Measurements from ENCODE around the gene RPS27L. TPM values are rescaled to one million over a fixed set of nuclear protein-coding genes. Genes with fewer than 3 reads are reported as not detected.

RPS27L gene
- total and polyA plus RNA-seq, 9 of the 15 experiments (the other 6 are each of a cell fraction or from before 2014, with no cell fraction given), result 72.2 to 382 (median 116) TPM

GRCh38 chr15:63109920-63110319, 47.4 kb downstream of the RPS27L start (continued):
- TF ChIP-seq ZNF318 (IDR thresholded peaks at IDR 0.05; ENCODE audit: borderline replicate concordance in 1 of 2, low read depth in 1 of 2), result peak in 1 of 2 experiments; percentile 84; a peak in 2 of 4 replicates
- TF ChIP-seq TAF15 (IDR thresholded peaks at IDR 0.05; ENCODE audit: low read depth, low read length), result no peak
- TF ChIP-seq STAG1 (CRISPR knock-in tag; IDR thresholded peaks at IDR 0.05; ENCODE audit: borderline replicate concordance), result no peak
- TF ChIP-seq CHAMP1 (IDR thresholded peaks at IDR 0.05), result peak; percentile 86
- peak; percentile 81 for TF ChIP-seq PKNOX1 (IDR thresholded peaks at IDR 0.05)
- TF ChIP-seq LEF1 (IDR thresholded peaks at IDR 0.05), result no peak; the same call in 1 of the 2 replicates
- TF ChIP-seq STAT5A (IDR thresholded peaks at IDR 0.05; ENCODE audit: borderline replicate concordance, low read length), result peak; percentile 87
- TF ChIP-seq CUX1 (CRISPR knock-in tag; IDR thresholded peaks at IDR 0.05), result no peak
- TF ChIP-seq CC2D1A (IDR thresholded peaks at IDR 0.05), result peak; percentile 96; the same call in 1 of the 2 replicates
- no peak for TF ChIP-seq ZBTB7A (IDR thresholded peaks at IDR 0.05; ENCODE audit: borderline replicate concordance, control insufficient read depth, low read depth, low read length)

All from K562 (cell line).